ENCODE measurements around the gene RIPOR2.
"Not testable (repeated sequence)": the region's sequence is repeated elsewhere in the genome, so short reads cannot be mapped to it uniquely, and the experiment has no call there.

Gene RIPOR2

GRCh38 chr6:24883618-24884017 is 52.1 kb downstream of the RIPOR2 start:
- DNase-seq (ENCODE audit: extremely low spot score, insufficient read length, low read depth) (no peak), FAIRE-seq (peak; percentile 89)

DNA sequence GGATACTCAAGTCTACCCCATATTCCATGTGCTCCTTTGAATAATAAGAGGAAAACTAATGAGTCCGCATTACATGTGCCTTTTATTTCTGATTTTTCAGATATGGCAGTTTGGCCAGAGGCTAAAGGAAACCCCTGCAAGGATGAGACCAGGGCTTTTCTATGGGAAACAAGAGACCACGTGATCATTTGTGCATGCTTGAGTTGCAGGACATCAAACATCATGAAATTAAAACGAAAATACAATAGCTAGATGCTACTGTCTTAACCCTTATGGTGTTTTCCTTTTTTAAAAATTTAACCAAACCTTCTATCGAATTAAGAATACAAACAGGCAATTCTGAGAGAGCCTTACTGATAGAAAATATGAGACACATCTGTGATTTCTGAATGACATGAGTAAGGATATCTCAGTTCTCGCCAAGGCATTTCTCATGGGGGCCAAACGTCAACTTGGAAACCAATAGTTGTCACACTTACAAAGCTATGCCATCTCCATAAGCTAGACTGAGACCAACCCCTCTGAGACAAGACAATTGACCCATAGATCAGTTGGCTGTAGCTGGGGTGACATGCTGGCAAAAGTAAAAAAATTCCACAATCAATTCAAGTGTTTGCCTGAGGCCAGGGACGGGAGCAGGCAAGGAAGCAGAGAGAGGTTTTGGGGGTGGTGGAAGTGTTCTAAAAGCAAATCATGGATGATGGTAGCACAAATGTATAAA is 52.8 kb downstream of the RIPOR2 start:
- FAIRE-seq (peak; percentile 67), DNase-seq (ENCODE audit: extremely low spot score, insufficient read length, low read depth) (no peak)

DNA sequence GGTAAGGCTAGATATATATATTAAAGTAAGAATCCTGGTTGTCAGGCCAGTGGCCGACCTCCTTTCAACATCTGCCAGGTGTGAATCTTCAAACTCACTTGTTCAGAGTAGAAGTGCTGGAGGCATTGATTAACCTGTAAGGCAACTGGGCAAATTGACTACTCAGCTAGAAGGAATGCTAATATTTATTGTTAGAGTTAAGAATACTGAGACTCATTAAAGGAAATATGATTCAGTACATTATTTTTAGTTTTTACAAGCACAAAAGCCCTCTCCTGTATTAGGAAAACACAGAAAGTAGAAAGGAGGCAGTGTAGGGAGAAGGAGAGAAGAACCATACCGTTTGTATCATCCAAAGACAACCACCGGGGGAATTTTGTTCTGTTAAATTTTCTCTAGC is 53.5 kb downstream of the RIPOR2 start:
- DNase-seq (ENCODE audit: extremely low spot score, insufficient read length, low read depth) = no peak
- no peak for FAIRE-seq

- DNase-seq (ENCODE audit: extremely low spot score, insufficient read length, low read depth) (no peak), FAIRE-seq (no peak)
These were observed 54.4 kb downstream of the RIPOR2 start for GRCh38 chr6:24881376-24881775.

DNA sequence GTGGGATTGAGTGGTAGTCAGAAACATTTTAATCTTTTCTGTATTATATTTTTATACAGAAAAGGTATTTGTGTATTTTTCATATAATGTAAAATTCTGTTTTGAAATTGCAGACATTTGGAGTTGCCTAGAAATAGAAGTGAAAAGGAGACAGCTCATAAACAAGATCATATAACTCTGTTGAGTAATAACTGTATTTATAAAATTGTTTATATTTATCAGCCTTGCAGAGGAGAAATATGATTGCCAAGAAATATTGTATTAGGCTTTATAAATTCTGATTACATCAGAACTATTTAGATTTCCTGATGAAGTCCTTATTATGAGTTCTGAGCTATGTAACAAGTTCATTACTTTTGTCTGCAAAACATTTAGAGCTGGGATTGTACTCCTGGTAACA is 55.3 kb downstream of the RIPOR2 start:
- FAIRE-seq = no peak
- no peak for DNase-seq (ENCODE audit: extremely low spot score, insufficient read length, low read depth)

- FAIRE-seq (no peak), DNase-seq (ENCODE audit: extremely low spot score, insufficient read length, low read depth) (no peak)
These were observed 56.4 kb downstream of the RIPOR2 start for GRCh38 chr6:24879351-24879750.

GRCh38 chr6:24877747-24878146 is 58.0 kb downstream of the RIPOR2 start:
- not testable (repeated sequence) for DNase-seq (ENCODE audit: extremely low spot score, insufficient read length, low read depth); FAIRE-seq

DNA sequence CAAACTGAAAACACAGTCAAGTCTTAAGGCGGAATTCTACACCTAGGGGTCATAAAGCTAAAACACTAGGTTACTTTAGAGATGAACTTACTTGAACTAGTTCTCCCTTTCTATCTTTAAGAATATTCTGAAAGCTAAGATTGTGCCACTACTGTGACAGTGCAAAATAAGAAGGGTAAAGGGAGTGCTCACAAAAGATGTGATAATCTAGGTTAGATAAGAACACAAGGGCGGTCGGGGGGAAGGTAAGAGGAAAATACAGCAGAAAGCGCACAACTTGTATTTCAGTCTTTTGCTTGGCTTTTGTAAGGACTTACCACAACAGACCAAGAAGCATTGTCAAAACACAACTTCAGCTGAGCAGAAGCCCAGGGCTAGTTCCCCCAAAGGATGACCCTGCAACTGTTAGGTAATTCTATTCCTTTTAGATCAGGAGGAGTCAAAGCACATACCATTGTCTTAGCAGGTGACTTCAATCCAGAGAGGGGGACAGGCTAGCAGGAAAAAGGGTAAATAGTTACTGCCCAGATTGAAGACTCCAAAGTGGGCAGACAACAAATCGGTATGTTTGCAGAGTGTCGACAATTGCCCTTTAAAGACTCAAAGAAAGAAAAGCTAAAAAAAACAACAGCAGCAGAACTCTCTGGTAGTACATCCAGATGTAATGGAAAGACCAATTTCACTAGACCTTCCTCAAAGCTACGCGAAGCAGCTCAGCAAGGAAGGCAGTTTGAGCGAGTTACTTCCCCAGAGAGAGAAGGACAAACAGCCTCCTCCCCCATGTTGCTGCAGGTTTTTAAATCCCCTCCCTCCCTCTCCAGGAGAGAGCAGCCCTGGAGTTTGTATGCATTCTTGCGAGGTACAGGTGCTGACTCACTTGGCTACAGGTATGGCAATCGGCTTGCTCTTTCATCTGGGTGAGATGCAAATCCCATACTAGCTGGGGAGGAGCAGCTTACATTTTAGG is 59.0 kb downstream of the RIPOR2 start:
- no peak for FAIRE-seq

DNA sequence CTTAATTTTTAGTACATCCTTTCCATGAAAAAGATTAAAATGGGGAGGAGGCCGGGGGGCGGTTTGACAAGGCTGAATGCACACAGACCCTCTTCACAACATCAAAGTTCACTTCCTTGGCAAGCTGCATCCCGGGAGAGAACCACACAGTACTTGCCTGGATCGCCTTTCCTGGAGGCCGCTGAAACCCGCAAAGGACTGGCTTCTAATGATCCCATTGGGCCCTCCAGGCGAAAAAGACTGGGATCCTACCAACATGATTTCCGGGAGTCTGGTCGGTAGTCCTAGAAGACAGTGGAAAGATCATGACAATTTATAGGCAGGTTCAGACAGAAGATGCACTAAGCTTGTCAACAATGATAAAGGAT is 60.2 kb downstream of the RIPOR2 start:
- no peak for FAIRE-seq
- no peak for DNase-seq (ENCODE audit: extremely low spot score, insufficient read length, low read depth)

More for the DNA sequence above, 59.0 kb downstream of the RIPOR2 start:
- DNase-seq (ENCODE audit: extremely low spot score, insufficient read length, low read depth) = no peak

GRCh38 chr6:24874776-24875533 is 60.8 kb downstream of the RIPOR2 start:
- FAIRE-seq = no peak
- no peak for DNase-seq (ENCODE audit: extremely low spot score, insufficient read length, low read depth)

GRCh38 chr6:24874128-24874527 is 61.6 kb downstream of the RIPOR2 start:
- FAIRE-seq = no peak
- DNase-seq (ENCODE audit: extremely low spot score, insufficient read length, low read depth) = no peak

- DNase-seq (ENCODE audit: extremely low spot score, insufficient read length, low read depth) = no peak
- FAIRE-seq = no peak
These were observed 63.0 kb downstream of the RIPOR2 start for GRCh38 chr6:24872779-24873178.

GRCh38 chr6:24868765-24869164 is 67.0 kb downstream of the RIPOR2 start:
- no peak for FAIRE-seq
- DNase-seq (ENCODE audit: extremely low spot score, insufficient read length, low read depth) = no peak

GRCh38 chr6:24867104-24867703 is 68.6 kb downstream of the RIPOR2 start:
- DNase-seq (ENCODE audit: extremely low spot score, insufficient read length, low read depth) (no peak), FAIRE-seq (no peak)

DNA sequence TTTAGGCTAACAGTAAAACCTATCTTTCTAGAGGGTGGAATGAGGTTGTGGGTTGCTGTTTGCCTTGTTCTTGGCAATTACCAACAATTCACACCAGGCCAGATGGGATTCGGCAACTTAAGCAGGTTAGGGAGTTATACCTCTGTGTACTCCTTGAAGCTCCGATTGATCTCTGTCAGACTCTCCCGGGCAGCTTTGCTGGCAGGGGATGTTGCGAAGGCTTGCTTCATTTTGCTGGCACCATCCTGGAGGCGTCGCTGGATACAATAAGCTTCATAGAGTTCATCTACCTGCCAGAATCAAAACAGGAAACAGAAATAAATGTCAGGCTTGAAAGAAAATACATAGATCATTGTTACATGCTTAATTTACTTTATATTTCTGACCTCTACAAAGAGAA is 70.6 kb downstream of the RIPOR2 start:
- FAIRE-seq = no peak
- DNase-seq (ENCODE audit: extremely low spot score, insufficient read length, low read depth) = no peak

DNA sequence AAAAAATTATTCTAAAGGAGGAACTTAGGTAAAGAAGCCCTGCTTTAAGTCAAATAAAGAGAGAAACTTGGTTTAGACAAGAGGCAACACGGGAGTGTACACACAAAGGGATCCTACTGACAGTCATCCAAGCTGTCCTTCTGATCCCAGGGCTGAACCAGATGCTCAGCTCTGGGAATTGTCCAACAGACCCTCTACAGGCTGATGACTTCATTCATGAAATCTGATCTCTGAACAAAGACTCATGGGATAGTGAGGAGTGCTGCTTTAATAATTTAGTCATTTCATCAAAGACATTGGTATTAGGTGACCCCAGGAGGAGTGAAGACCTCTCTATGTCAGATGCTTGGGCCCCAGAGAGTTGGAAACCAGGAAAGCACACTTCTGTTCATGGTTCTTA is 71.4 kb downstream of the RIPOR2 start:
- DNase-seq (ENCODE audit: extremely low spot score, insufficient read length, low read depth) = no peak
- FAIRE-seq = no peak

GRCh38 chr6:24861934-24862333 is 73.8 kb downstream of the RIPOR2 start:
- DNase-seq (ENCODE audit: extremely low spot score, insufficient read length, low read depth) = peak; percentile 33
- FAIRE-seq = peak; percentile 89

- FAIRE-seq = no peak
- no peak for DNase-seq (ENCODE audit: extremely low spot score, insufficient read length, low read depth)
These were observed 76.1 kb downstream of the RIPOR2 start for GRCh38 chr6:24859608-24860200.

- DNase-seq (ENCODE audit: extremely low spot score, insufficient read length, low read depth) (no peak), FAIRE-seq (no peak)
These were observed 76.6 kb downstream of the RIPOR2 start for GRCh38 chr6:24859132-24859531.

DNA sequence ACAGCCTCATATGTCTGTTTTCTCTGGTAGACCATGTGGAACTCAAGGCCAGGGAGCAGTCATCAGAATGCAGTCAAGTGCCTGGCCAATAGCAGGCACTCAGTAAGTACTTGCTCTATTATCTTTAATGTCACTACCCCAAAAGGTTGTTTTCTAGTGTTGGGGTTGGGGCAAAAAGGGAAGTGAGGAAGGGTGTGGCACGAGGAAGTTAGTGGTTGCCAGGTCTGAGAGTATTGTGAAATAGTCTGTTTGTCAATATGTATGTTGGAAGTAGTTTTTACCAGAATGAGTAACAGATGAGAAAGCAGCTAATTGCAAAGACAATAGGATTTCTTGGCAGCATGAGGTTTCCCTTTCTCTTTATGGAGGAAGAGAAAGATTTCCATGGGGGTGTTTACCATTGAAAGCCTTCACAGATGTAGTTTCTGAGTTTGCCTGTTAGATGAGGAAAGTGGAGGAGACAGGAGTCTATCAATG is 77.5 kb downstream of the RIPOR2 start:
- FAIRE-seq (peak; percentile 83), DNase-seq (ENCODE audit: extremely low spot score, insufficient read length, low read depth) (peak; percentile 26)

All from GM18507 (cell line).